Mucosa of rectum (tissue), 2 donors: ENCODE data around the gene TSTD1.
"Not testable (repeated sequence)": the region's sequence is repeated elsewhere in the genome, so short reads cannot be mapped to it uniquely, and the experiment has no call there.

Experiments
- H3K27ac ChIP-seq, 2 donors: one replicate each; pipeline ENCODE4 v1.7.0; 2013; ENCODE audit warnings: inconsistent platforms in 2 of 2, low read depth in 2 of 2, low read length in 2 of 2
- H3K27me3 ChIP-seq, 2 donors: one replicate each; pipeline ENCODE4 v1.7.0; 2013; ENCODE audit warnings: low read length in 2 of 2; ENCODE audit not compliant: control insufficient read depth in 2 of 2, insufficient read depth in 2 of 2
- H3K36me3 ChIP-seq, 2 donors: one replicate each; pipeline ENCODE4 v1.7.0; 2013; ENCODE audit warnings: low read length in 2 of 2; ENCODE audit not compliant: control insufficient read depth in 2 of 2, insufficient read depth in 2 of 2
- H3K4me1 ChIP-seq, 2 donors: one replicate each; pipeline ENCODE4 v1.7.0; 2013; ENCODE audit warnings: low read length in 2 of 2, mild to moderate bottlenecking in 1 of 2; ENCODE audit not compliant: control insufficient read depth in 2 of 2, insufficient read depth in 2 of 2
- H3K4me3 ChIP-seq, 2 donors: one replicate each; pipeline ENCODE4 v1.7.0; 2013; ENCODE audit warnings: low read length in 2 of 2
- H3K9ac ChIP-seq, 2 donors: one replicate each; pipeline ENCODE4 v1.7.0; 2013; ENCODE audit warnings: low read length in 2 of 2, low read depth in 1 of 2, mild to moderate bottlenecking in 1 of 2
- H3K9me3 ChIP-seq, 2 donors: one replicate each; pipeline ENCODE4 v1.7.0; 2013; ENCODE audit warnings: low read length in 2 of 2; ENCODE audit not compliant: control insufficient read depth in 2 of 2
- donor health status: healthy.
- donor health status: Normal muscosa, but diverticular disease.

TSTD1 gene

DNA sequence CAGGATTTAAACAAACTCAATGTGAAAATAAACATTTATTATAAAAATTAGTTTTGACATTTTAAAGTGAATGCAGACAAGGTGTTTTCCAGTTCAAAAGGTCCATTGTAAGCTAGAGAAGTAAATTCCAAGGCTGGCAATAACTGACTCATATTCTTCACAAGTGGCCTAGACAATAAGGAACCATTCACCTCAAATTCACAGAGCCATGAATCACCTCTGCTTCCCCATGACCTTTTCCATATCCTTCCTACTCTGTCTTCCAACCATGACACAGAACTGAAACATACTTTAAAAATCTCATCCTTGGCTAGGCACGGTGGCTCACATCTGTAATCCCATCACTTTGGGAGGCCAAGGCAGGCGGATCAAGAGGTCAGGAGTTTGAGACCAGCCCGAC, 42.6 kb downstream of the TSTD1 start:
- no peak overlapping the region for H3K4me3 ChIP-seq
- peaks cover 33 to 40% of the 10 kb centered on the region in 2 donors for H3K36me3 ChIP-seq
- no peaks in the 10 kb centered on the region for H3K27me3 ChIP-seq
- H3K27ac ChIP-seq = peak overlapping the region; percentile 60 to 75
- no peak overlapping the region for H3K9ac ChIP-seq
- H3K9me3 ChIP-seq = no peaks in the 10 kb centered on the region
- H3K4me1 ChIP-seq = peaks cover 0 to 6% of the 10 kb centered on the region in 2 donors

- Histone ChIP-seq H3K4me1 (peaks cover 3 to 13% of the 10 kb centered on the region in 2 donors), H3K27me3 (no peaks in the 10 kb centered on the region), H3K9ac (no peak overlapping the region)
Measured at GRCh38 chr1:160993544-160994193, 45.1 kb downstream of the TSTD1 start.

GRCh38 chr1:160992036-160992435, 46.7 kb downstream of the TSTD1 start:
- H3K9ac ChIP-seq, H3K36me3 ChIP-seq, H3K27me3 ChIP-seq, H3K4me3 ChIP-seq, H3K4me1 ChIP-seq, H3K9me3 ChIP-seq, H3K27ac ChIP-seq: not testable (repeated sequence)

More at GRCh38 chr1:160993544-160994193, 45.1 kb downstream of the TSTD1 start:
- H3K27ac ChIP-seq = no peak overlapping the region
- H3K9me3 ChIP-seq = no peaks in the 10 kb centered on the region
- no peak overlapping the region for H3K4me3 ChIP-seq
- peaks cover 8 to 16% of the 10 kb centered on the region in 2 donors for H3K36me3 ChIP-seq
